T-cell (primary cell): ENCODE measurements around the gene KRT33A. TPM values are rescaled to one million over a fixed set of nuclear protein-coding genes. Genes with fewer than 3 reads are reported as not detected.
A peak's percentile ranks its signal among the peaks of the same experiment; 100 is the strongest.

Experiments
- ATAC-seq, 4 experiments: fragments of 200-7000 bp in 3 of 4; fragments of 150-1000 bp in 1 of 4; cut with Tn5 transposase; replicated peaks in 1 of 4; 1 replicate in 3 of 4; 2 replicates in 1 of 4; pipeline ENCODE4 v1.10.0; 2021; ENCODE audit warnings: moderate library complexity in 3 of 4, mild to moderate bottlenecking in 2 of 4, moderate number of reproducible peaks in 1 of 4
- CTCF ChIA-PET, 2 donors: fragments of 300-600 bp; sonication (Branson Sonifier 250); formaldehyde crosslinking; loops; one replicate each; lab custom pipeline; 2022; ENCODE audit warnings: antibody characterized with exemption in 2 of 2; lab: Charles Lee
- POLR2A ChIA-PET, 2 donors: fragments of 300-600 bp; sonication (Branson Sonifier 250); formaldehyde crosslinking; loops; one replicate each; lab custom pipeline; 2022; ENCODE audit warnings: antibody characterized with exemption in 2 of 2; lab: Charles Lee
- DNase-seq, 35 experiments: peaks; one replicate each; pipeline versions ENCODE4 v3.0.0 to v3.0.0-alpha.2; 2013 to 2023
- H3K27ac ChIP-seq: one replicate; pipeline ENCODE4 v1.5.1; 2013; ENCODE audit warnings: low read length
- H3K27me3 ChIP-seq, 2 experiments: replicated peaks in 1 of 2; 1 replicate in 1 of 2; 2 replicates in 1 of 2; pipeline versions ENCODE4 v1.6.1 to v1.7.0; 2013; ENCODE audit warnings: low read length in 1 of 2, mixed read lengths in 1 of 2; ENCODE audit not compliant: control insufficient read depth in 2 of 2, insufficient read depth in 2 of 2; ENCODE audit errors: extremely low read depth in 1 of 2
- H3K36me3 ChIP-seq, 2 donors: 1 replicate in 1 of 2; 2 replicates in 1 of 2; pipeline versions ENCODE4 v1.6.1 to v1.7.0; 2013; ENCODE audit warnings: low read length in 1 of 2; ENCODE audit not compliant: control insufficient read depth in 2 of 2, insufficient read depth in 1 of 2; ENCODE audit errors: extremely low read depth in 1 of 2
- H3K4me1 ChIP-seq, 2 experiments: 1 replicate in 1 of 2; 2 replicates in 1 of 2; pipeline versions ENCODE4 v1.6.1 to v1.7.0; 2013; ENCODE audit warnings: low read length in 2 of 2, mixed read lengths in 1 of 2; ENCODE audit not compliant: insufficient read depth in 2 of 2, control insufficient read depth in 1 of 2; ENCODE audit errors: extremely low read depth in 1 of 2
- H3K4me3 ChIP-seq, 2 donors: 1 replicate in 1 of 2; 2 replicates in 1 of 2; pipeline versions ENCODE4 v1.5.1 to v1.7.0; 2013; ENCODE audit warnings: mild to moderate bottlenecking in 2 of 2, low read length in 1 of 2, moderate library complexity in 1 of 2; ENCODE audit not compliant: control insufficient read depth in 1 of 2; ENCODE audit errors: extremely low read depth in 1 of 2
- H3K9me3 ChIP-seq: 2 replicates; pipeline ENCODE4 v1.7.0; 2013
- H3K27ac Mint-ChIP-seq, 2 donors: one replicate each; pipeline ENCODE4 v1.8.0; 2020 to 2021; ENCODE audit warnings: mild to moderate bottlenecking in 2 of 2, mixed read lengths in 2 of 2
- H3K27me3 Mint-ChIP-seq, 2 donors: one replicate each; pipeline ENCODE4 v1.8.0; 2021 to 2022; ENCODE audit warnings: mixed read lengths in 2 of 2
- H3K36me3 Mint-ChIP-seq: one replicate; pipeline ENCODE4 v1.8.0; 2021; ENCODE audit warnings: mixed read lengths
- H3K4me1 Mint-ChIP-seq, 3 donors: one replicate each; pipeline ENCODE4 v1.8.0; 2020 to 2022; ENCODE audit warnings: mixed read lengths in 3 of 3, mild to moderate bottlenecking in 1 of 3
- H3K4me3 Mint-ChIP-seq, 3 donors: one replicate each; pipeline ENCODE4 v1.8.0; 2020 to 2022; ENCODE audit warnings: mild to moderate bottlenecking in 3 of 3, mixed read lengths in 3 of 3, moderate library complexity in 3 of 3
- H3K9me3 Mint-ChIP-seq, 3 donors: one replicate each; pipeline ENCODE4 v1.8.0; 2020 to 2022; ENCODE audit warnings: mixed read lengths in 3 of 3
- WGBS: methylation state at CpG from one replicate; pipeline ENCODE4 v1.1.5; 2013; ENCODE audit warnings: missing lambda C conversion rate; ENCODE audit not compliant: insufficient coverage; 5-methylcytosine and 5-hydroxymethylcytosine counted together
- total RNA-seq, 35 experiments: library from RNA in 6 of 35; stranded (reverse) in 6 of 35; fragments of 120-200 nt in 1 of 35; gene quantifications; one replicate each; pipeline versions ENCODE4 v1.2.1 to v1.2.4 and lab custom pipeline; 2013 to 2026

KRT33A gene
- total RNA-seq, 5 donors from 2014 or later (not counting 1 experiment from before 2014, with no cell fraction given), result not detected

DNA sequence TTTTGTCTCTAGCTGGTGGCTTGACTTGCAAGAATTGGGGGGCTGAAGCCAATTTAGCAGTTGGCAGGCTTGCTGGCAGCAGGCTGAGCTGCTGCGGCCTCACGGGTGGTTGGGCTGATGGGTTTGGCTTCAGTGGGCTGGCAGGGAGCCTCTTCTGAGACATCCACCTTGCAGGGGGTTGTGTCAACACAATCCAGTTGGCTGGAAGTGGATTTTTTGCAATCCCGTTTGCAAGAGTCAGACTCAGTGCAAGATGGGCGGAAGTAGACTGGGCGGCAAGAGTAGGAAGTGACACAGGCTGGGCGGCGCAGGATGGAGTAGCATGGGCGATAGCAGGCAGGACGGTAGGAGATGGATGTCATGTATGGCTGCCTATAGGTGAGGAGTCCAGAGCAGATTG lies 43.0 kb downstream of the KRT33A start:
- peaks cover 28 to 50% of the 10 kb centered on the region in 2 experiments for H3K4me1 ChIP-seq
- DNase-seq, result peak in 1 of 35 experiments; percentile 24
- Mint-ChIP-seq H3K27ac (peak overlapping the region; percentile 98), H3K9me3 (peaks cover 0 to 6% (median 0%) of the 10 kb centered on the region in 3 donors), H3K4me3 (peak overlapping the region; percentile 8 to 77 (median 71)), H3K4me1 (peaks cover 61 to 71% (median 64%) of the 10 kb centered on the region in 3 donors), H3K36me3 (peaks cover 4% of the 10 kb centered on the region), H3K27me3 (no peaks in the 10 kb centered on the region)
- H3K4me3 ChIP-seq, result no peak overlapping the region
- no peaks in the 10 kb centered on the region for H3K9me3 ChIP-seq
- ChIA-PET CTCF (interaction anchor here in 1 of 2 donors (0.6 to 1.7 kb wide), 2 partner anchors 14 to 43 kb away, joined by 3 to 21 read pairs; partner anchors contain the start of gene KRT33A), POLR2A (interaction anchor here (0.5 to 1.6 kb wide), 5 partner anchors 31 to 381 kb away, joined by 3 to 6 read pairs (median 5); no protein-coding TSS in a partner anchor)
- H3K27me3 ChIP-seq, result no peaks in the 10 kb centered on the region
- no peak for ATAC-seq
- WGBS, result 93% methylated on average over 9 of the region's 9 CpGs
- peak overlapping the region; percentile 87 for H3K27ac ChIP-seq
- no peaks in the 10 kb centered on the region for H3K36me3 ChIP-seq

DNA sequence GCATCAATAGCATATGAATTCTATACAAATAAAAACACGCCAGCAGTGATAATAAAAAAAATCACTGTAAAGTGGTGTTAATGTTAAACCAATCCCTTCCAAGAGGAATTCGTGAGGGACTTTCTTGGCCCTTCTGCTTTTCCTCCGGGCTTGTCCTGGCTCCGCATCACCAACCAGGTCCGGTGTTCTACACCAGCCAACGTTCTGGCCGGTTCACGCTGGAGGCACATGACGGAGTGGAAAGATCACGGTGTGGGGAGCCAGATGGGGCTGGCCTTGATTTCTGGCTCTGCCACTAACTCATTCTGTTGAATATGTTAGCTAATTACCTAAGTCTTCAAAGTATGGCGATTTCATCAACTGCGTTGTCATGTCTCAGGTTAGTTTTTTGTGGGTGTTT lies 46.5 kb downstream of the KRT33A start:
- Mint-ChIP-seq H3K9me3 (peaks cover 5 to 9% (median 6%) of the 10 kb centered on the region in 3 donors), H3K27ac (no peak overlapping the region), H3K4me1 (peaks cover 43 to 53% (median 47%) of the 10 kb centered on the region in 3 donors), H3K27me3 (no peaks in the 10 kb centered on the region), H3K36me3 (peaks cover 3% of the 10 kb centered on the region), H3K4me3 (no peak overlapping the region)
- Histone ChIP-seq H3K27ac (no peak overlapping the region), H3K4me1 (peaks cover 17 to 33% of the 10 kb centered on the region in 2 experiments), H3K27me3 (no peaks in the 10 kb centered on the region), H3K36me3 (no peaks in the 10 kb centered on the region), H3K4me3 (no peak overlapping the region), H3K9me3 (no peaks in the 10 kb centered on the region)
- ATAC-seq (no peak), DNase-seq (no peak)
- WGBS, result 88% methylated on average over 9 of the region's 12 CpGs
- CTCF ChIA-PET, result no interaction called here
- POLR2A ChIA-PET, result no interaction called here

- Histone ChIP-seq H3K4me3 (no peak overlapping the region), H3K9me3 (no peaks in the 10 kb centered on the region), H3K4me1 (peaks cover 10 to 22% of the 10 kb centered on the region in 2 experiments), H3K36me3 (no peaks in the 10 kb centered on the region), H3K27me3 (peaks cover 0 to 7% of the 10 kb centered on the region in 2 experiments), H3K27ac (no peak overlapping the region)
- Mint-ChIP-seq H3K36me3 (peaks cover 3% of the 10 kb centered on the region), H3K4me3 (no peak overlapping the region), H3K9me3 (peaks cover 5 to 9% (median 6%) of the 10 kb centered on the region in 3 donors), H3K27me3 (no peaks in the 10 kb centered on the region), H3K4me1 (peaks cover 32 to 42% (median 36%) of the 10 kb centered on the region in 3 donors), H3K27ac (no peak overlapping the region)
- ChIA-PET POLR2A (no interaction called here), CTCF (no interaction called here)
- DNase-seq (no peak), ATAC-seq (no peak)
- 93% methylated on average over 3 of the region's 4 CpGs for WGBS
These were observed 47.6 kb downstream of the KRT33A start for GRCh38 chr17:41302981-41303380.

DNA sequence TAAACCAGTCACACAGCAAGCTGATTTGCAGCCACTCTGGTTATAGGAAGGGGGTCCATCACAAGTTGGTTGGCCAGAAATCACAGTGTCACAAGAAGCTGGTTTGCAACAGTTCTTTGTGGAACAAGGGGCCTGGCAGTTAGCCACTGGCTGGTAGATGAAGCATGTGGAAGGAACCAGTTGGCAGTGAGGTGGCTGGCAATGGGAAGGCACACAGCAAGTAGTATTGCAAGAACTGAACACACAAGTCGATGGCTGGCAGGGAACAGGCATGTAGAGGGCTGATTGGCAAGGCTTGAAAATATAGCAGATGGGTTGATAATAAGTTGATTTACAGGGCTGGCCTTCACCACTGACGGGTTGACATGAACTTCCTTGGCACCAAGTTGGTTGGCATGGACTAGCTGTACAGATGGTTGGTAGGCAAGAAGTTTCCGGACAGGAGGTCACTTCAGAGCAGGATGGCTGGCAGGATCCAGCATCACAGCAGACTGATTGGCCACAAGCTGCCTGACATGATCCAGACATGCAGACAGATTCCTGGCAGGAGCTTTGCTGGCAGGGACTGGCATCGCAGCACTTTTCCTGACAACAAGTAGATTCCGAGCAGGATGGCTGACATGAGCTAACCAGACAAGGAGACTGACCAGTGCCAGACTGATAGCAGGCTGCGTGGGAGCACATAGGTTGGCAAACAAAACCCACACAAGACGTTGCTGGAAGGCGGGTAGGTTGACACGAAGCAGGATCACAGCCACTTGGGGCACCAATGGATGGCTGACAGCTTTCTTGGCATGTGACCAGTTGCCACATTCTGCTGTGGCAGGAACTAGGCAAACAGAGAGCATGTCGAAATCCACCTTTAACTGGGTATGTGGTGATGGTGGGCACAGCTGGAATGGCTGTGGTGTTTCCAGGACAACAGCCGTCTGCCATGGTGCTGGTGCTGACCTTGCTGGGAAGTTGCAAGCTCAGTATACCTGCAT lies 48.4 kb downstream of the KRT33A start, which contains the start of gene KRTAP29-1:
Gene KRTAP29-1 (minus strand): TSS at position 936 of the 986 bp plus-strand sequence. CDS start 0 bp downstream, at position 936.
- H3K4me3 Mint-ChIP-seq, result no peak within 1 kb of the TSS
- no peaks in the 10 kb centered on the region for H3K27me3 Mint-ChIP-seq

DNA sequence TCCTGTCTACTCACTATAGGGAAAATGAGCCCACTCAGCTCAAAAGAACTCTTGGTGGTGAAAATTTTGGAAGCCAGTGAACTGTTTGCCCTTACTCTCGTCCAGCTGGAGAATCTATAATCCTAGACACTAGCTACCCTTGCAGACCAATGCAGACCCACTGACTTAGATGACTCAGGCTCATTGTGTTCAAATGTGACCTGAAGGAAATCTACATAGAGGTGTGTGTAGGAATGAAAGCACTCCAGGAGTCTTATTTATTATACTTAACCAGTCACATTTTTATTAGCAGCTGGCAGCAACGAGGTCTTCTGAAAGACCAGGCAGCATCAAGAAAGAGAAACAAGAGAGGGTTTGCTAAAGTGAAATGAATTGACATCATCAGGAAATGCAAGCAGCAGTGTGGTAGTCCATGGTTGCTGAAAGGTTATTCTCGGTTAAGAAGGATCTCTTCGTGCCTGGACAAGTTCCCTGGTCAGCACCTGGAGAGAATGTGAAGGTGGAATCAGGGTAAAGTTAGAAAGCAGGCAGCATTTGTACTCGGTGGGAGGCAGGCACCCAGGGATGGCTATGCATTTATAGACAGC lies 49.3 kb downstream of the KRT33A start:
- H3K9me3 ChIP-seq, result no peaks in the 10 kb centered on the region
- peak overlapping the region in 1 of 2 donors; percentile 45 for H3K27ac Mint-ChIP-seq
- H3K4me3 Mint-ChIP-seq, result no peak overlapping the region
- H3K9me3 Mint-ChIP-seq, result peaks cover 0 to 9% (median 5%) of the 10 kb centered on the region in 3 donors
- DNase-seq (no peak), ATAC-seq (no peak)
- peaks cover 3% of the 10 kb centered on the region for H3K36me3 Mint-ChIP-seq
- no peaks in the 10 kb centered on the region for H3K27me3 Mint-ChIP-seq
- peaks cover 0 to 7% of the 10 kb centered on the region in 2 experiments for H3K27me3 ChIP-seq
- peaks cover 0 to 6% of the 10 kb centered on the region in 2 experiments for H3K4me1 ChIP-seq
- peaks cover 15 to 25% (median 19%) of the 10 kb centered on the region in 3 donors for H3K4me1 Mint-ChIP-seq
- ChIA-PET CTCF (interaction anchor here in 1 of 2 donors (0.6 kb wide), 1 partner anchor 148 kb away, joined by 3 read pairs; no protein-coding TSS in a partner anchor), POLR2A (interaction anchor here in 1 of 2 donors (0.6 kb wide), 1 partner anchor 86 kb away, joined by 4 read pairs; no protein-coding TSS in a partner anchor)
- no peaks in the 10 kb centered on the region for H3K36me3 ChIP-seq
- H3K4me3 ChIP-seq, result no peak overlapping the region
- H3K27ac ChIP-seq, result no peak overlapping the region
- 52% methylated on average over 4 of the region's 5 CpGs for WGBS

More for the DNA sequence above, 48.4 kb downstream of the KRT33A start, which contains the start of gene KRTAP29-1:
- H3K4me3 ChIP-seq, result no peak within 1 kb of the TSS
- Mint-ChIP-seq H3K27ac (no peak within 1 kb of the TSS), H3K36me3 (peaks cover 3% of the 10 kb centered on the region), H3K4me1 (peaks cover 24 to 34% (median 28%) of the 10 kb centered on the region in 3 donors), H3K9me3 (peaks cover 5 to 9% (median 6%) of the 10 kb centered on the region in 3 donors)
- H3K36me3 ChIP-seq, result no peaks in the 10 kb centered on the region
- DNase-seq, result no peak
- H3K27ac ChIP-seq, result no peak within 1 kb of the TSS
- peaks cover 0 to 7% of the 10 kb centered on the region in 2 experiments for H3K27me3 ChIP-seq
- 85% methylated on average over 11 of the region's 11 CpGs for WGBS
- CTCF ChIA-PET, result interaction anchor here in 1 of 2 donors (0.6 kb wide), 1 partner anchor 49 kb away, joined by 6 read pairs; no protein-coding TSS in a partner anchor
- H3K4me1 ChIP-seq, result peaks cover 3 to 14% of the 10 kb centered on the region in 2 experiments
- POLR2A ChIA-PET, result no interaction called here
- no peak for ATAC-seq
- no peaks in the 10 kb centered on the region for H3K9me3 ChIP-seq
